Measurements from ENCODE around the gene FGFBP2. TPM values are rescaled to one million over a fixed set of nuclear protein-coding genes. Genes with fewer than 3 reads are reported as not detected.
"Not testable (repeated sequence)": the region's sequence is repeated elsewhere in the genome, so short reads cannot be mapped to it uniquely, and the experiment has no call there.

Gene FGFBP2
- polyA plus RNA-seq, 1 donor = 0.27 TPM

GRCh38 chr4:15930314-15930713 lies 32.7 kb downstream of the FGFBP2 start:
- DNase-seq (ENCODE audit: low read depth) = no peak

GRCh38 chr4:15929540-15929939 lies 33.4 kb downstream of the FGFBP2 start:
- DNase-seq (ENCODE audit: low read depth) = no peak

- DNase-seq (ENCODE audit: low read depth) = no peak
Observed at GRCh38 chr4:15928883-15929282, 34.1 kb downstream of the FGFBP2 start.

GRCh38 chr4:15926486-15926885 lies 36.5 kb downstream of the FGFBP2 start:
- no peak for DNase-seq (ENCODE audit: low read depth)

- DNase-seq (ENCODE audit: low read depth) = no peak
Observed at GRCh38 chr4:15925830-15926229, 37.1 kb downstream of the FGFBP2 start.

- no peak for DNase-seq (ENCODE audit: low read depth)
Observed at GRCh38 chr4:15921592-15921932, 41.4 kb downstream of the FGFBP2 start.

GRCh38 chr4:15920723-15921591 lies 42.0 kb downstream of the FGFBP2 start:
- no peak for DNase-seq (ENCODE audit: low read depth)

- DNase-seq (ENCODE audit: low read depth) = no peak
Observed at GRCh38 chr4:15918484-15919129, 44.4 kb downstream of the FGFBP2 start.

GRCh38 chr4:15917297-15917696 lies 45.7 kb downstream of the FGFBP2 start:
- no peak for DNase-seq (ENCODE audit: low read depth)

GRCh38 chr4:15916358-15916757 lies 46.6 kb downstream of the FGFBP2 start:
- DNase-seq (ENCODE audit: low read depth) = not testable (repeated sequence)

GRCh38 chr4:15914736-15915135 lies 48.2 kb downstream of the FGFBP2 start:
- DNase-seq (ENCODE audit: low read depth) = no peak

- no peak for DNase-seq (ENCODE audit: low read depth)
Observed at GRCh38 chr4:15914291-15914690, 48.7 kb downstream of the FGFBP2 start.

GRCh38 chr4:15913631-15913970 lies 49.4 kb downstream of the FGFBP2 start:
- no peak for DNase-seq (ENCODE audit: low read depth)

GRCh38 chr4:15912961-15913630 lies 49.9 kb downstream of the FGFBP2 start:
- no peak for DNase-seq (ENCODE audit: low read depth)

GRCh38 chr4:15912236-15912635 lies 50.7 kb downstream of the FGFBP2 start:
- no peak for DNase-seq (ENCODE audit: low read depth)

Other genes starting within 250 kb of the FGFBP2 start
- gene CD38, start 184.8 kb downstream of the FGFBP2 start, polyA plus RNA-seq (ENCODE audit: insufficient read length) = 0.94 TPM
- not detected for gene FGFBP1, start 24.4 kb downstream of the FGFBP2 start, polyA plus RNA-seq (ENCODE audit: insufficient read length)
- gene PROM1, start 120.8 kb upstream of the FGFBP2 start, polyA plus RNA-seq (ENCODE audit: insufficient read length) = 56.0 TPM